ENCODE results near the gene HES3. TPM values are rescaled to one million over a fixed set of nuclear protein-coding genes. Genes with fewer than 3 reads are reported as not detected.

The HES3 gene
- total and polyA plus RNA-seq, 11 donors = not detected

DNA sequence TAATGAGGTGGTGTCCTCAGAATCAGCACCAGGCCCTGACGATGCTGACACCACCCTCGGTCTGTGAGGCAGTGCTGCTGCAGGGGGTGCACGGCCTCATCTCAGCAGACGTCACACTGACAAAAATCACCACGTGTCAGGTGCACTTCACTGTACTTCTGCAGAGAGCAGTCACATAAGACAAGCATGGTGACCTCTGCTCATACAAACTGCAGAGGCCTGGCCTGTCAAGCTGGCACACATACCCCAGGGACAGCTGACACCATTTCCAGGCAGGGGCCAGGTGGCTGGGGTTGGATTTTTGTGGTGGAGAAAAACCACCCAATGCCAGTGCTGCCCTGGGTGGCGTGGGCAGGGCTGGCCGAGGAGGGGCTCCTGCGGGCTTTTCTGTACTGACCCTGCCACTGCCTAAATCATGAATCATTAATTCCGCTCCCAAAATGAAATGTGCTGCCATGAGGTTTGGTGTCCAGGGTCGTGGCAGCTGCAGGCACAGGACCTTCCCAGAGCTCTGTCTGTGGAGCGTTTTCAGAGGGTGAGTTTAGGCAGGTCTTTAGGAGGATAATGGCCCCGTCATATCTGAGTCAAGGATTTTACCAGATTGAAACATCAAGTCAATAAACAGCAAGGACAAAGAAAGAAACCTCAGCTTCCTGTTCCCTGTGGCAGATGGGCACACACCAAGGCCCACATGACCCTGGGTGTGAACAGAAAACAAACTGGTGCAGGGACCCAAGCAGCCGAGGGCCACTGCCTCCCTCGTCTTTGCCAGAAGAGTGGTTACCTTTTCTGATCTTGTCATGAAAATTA, 50.3 kb downstream of the HES3 start:
- TF ChIP-seq, protein P1, sequence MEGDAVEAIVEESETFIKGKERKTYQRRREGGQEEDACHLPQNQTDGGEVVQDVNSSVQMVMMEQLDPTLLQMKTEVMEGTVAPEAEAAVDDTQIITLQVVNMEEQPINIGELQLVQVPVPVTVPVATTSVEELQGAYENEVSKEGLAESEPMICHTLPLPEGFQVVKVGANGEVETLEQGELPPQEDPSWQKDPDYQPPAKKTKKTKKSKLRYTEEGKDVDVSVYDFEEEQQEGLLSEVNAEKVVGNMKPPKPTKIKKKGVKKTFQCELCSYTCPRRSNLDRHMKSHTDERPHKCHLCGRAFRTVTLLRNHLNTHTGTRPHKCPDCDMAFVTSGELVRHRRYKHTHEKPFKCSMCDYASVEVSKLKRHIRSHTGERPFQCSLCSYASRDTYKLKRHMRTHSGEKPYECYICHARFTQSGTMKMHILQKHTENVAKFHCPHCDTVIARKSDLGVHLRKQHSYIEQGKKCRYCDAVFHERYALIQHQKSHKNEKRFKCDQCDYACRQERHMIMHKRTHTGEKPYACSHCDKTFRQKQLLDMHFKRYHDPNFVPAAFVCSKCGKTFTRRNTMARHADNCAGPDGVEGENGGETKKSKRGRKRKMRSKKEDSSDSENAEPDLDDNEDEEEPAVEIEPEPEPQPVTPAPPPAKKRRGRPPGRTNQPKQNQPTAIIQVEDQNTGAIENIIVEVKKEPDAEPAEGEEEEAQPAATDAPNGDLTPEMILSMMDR (IDR thresholded peaks at IDR 0.05) = no peak
- no peak for TF ChIP-seq POLR2A (IDR thresholded peaks at IDR 0.05)
- WGBS, 4 donors = 75 to 90% (median 88%) methylated on average over 13 to 14 of the region's 14 CpGs
- ATAC-seq (peak; percentile 61 to 80 (median 66)), DNase-seq (no peak)
- Histone ChIP-seq H3K27ac (peak overlapping the region in 1 of 12 donors; percentile 50), H3K4me1 (peaks cover 0 to 23% (median 4%) of the 10 kb centered on the region in 12 donors), H3K9me3 (no peaks in the 10 kb centered on the region), H3K4me3 (no peak overlapping the region), H3K27me3 (no peaks in the 10 kb centered on the region), H3K36me3 (peaks cover 0 to 7% (median 0%) of the 10 kb centered on the region in 9 donors)
- intact Hi-C loops (cut with DNase I) = no loop called here

- Histone ChIP-seq H3K27me3 (no peaks in the 10 kb centered on the region), H3K36me3 (peaks cover 0 to 7% (median 0%) of the 10 kb centered on the region in 9 donors), H3K4me3 (no peak overlapping the region), H3K9me3 (no peaks in the 10 kb centered on the region), H3K4me1 (peaks cover 0 to 17% (median 3%) of the 10 kb centered on the region in 12 donors), H3K27ac (no peak overlapping the region)
- 89 to 93% (median 92%) methylated on average over 23 of the region's 23 CpGs for WGBS, 4 donors
- intact Hi-C loops (cut with DNase I) = no loop called here
- no peak for TF ChIP-seq POLR2A (IDR thresholded peaks at IDR 0.05)
- TF ChIP-seq, protein P1 (IDR thresholded peaks at IDR 0.05) = no peak
- ATAC-seq (no peak), DNase-seq (no peak)
These were observed 51.0 kb downstream of the HES3 start for GRCh38 chr1:6294890-6295556.

Other genes starting within 250 kb of the HES3 start
- 10 to 100 TPM; 22.7 to 51.4 (median 30.3) TPM for gene KCNAB2, start 198.3 kb upstream of the HES3 start, total RNA-seq
- 10 to 100 TPM; 10.7 to 17.1 TPM for gene KCNAB2, start 198.3 kb upstream of the HES3 start, polyA plus RNA-seq
- gene CHD5, start 63.9 kb upstream of the HES3 start, total RNA-seq = 1 to 10 TPM in 1 of 9 donors, under 1 TPM in 6, not detected in 2; 0.07 to 1.3 (median 0.32) TPM
- gene CHD5, start 63.9 kb upstream of the HES3 start, polyA plus RNA-seq = under 1 TPM; 0.07 to 0.08 TPM
- gene RPL22, start 44.6 kb upstream of the HES3 start, total RNA-seq = 100 to 1,000 TPM in 7 of 9 donors, 10 to 100 TPM in 2; 63.6 to 343 (median 241) TPM
- gene RPL22, start 44.6 kb upstream of the HES3 start, polyA plus RNA-seq = 100 to 1,000 TPM; 198 to 353 TPM
- 100 to 1,000 TPM in 1 of 9 donors, 10 to 100 TPM in 8; 27.0 to 126 (median 58.2) TPM for gene RNF207, start 38.1 kb upstream of the HES3 start, total RNA-seq
- 10 to 100 TPM; 10.6 to 88.6 TPM for gene RNF207, start 38.1 kb upstream of the HES3 start, polyA plus RNA-seq
- gene ICMT, start 8.2 kb upstream of the HES3 start, total RNA-seq = 100 to 1,000 TPM in 2 of 9 donors, 10 to 100 TPM in 7; 48.7 to 102 (median 64.1) TPM
- 10 to 100 TPM; 26.8 to 61.6 TPM for gene ICMT, start 8.2 kb upstream of the HES3 start, polyA plus RNA-seq
- 10 to 100 TPM in 1 of 9 donors, 1 to 10 TPM in 8; 2.7 to 30.0 (median 4.8) TPM for gene GPR153, start 16.9 kb downstream of the HES3 start, total RNA-seq
- 1 to 10 TPM; 2.7 to 4.7 TPM for gene GPR153, start 16.9 kb downstream of the HES3 start, polyA plus RNA-seq
- gene ACOT7, start 149.6 kb downstream of the HES3 start, total RNA-seq = 10 to 100 TPM in 7 of 9 donors, 1 to 10 TPM in 2; 5.7 to 34.0 (median 12.6) TPM
- gene ACOT7, start 149.6 kb downstream of the HES3 start, polyA plus RNA-seq = 10 to 100 TPM in 1 of 2 donors, 1 to 10 TPM in 1; 6.2 to 38.9 TPM
- under 1 TPM in 1 of 9 donors, not detected in 8; 0.14 TPM for gene HES2, start 175.7 kb downstream of the HES3 start, total RNA-seq
- under 1 TPM; 0.04 to 0.12 TPM for gene HES2, start 175.7 kb downstream of the HES3 start, polyA plus RNA-seq
- 1 to 10 TPM in 1 of 9 donors, under 1 TPM in 3, not detected in 5; 0.15 to 1.3 (median 0.42) TPM for gene ESPN, start 180.6 kb downstream of the HES3 start, total RNA-seq
- gene ESPN, start 180.6 kb downstream of the HES3 start, polyA plus RNA-seq = under 1 TPM in 1 of 2 donors, not detected in 1; 0.10 TPM
- 10 to 100 TPM in 3 of 9 donors, 1 to 10 TPM in 6; 5.2 to 11.6 (median 9.3) TPM for gene TNFRSF25, start 222.0 kb downstream of the HES3 start, total RNA-seq
- gene TNFRSF25, start 222.0 kb downstream of the HES3 start, polyA plus RNA-seq = 10 to 100 TPM in 1 of 2 donors, 1 to 10 TPM in 1; 4.7 to 17.5 TPM
- gene PLEKHG5, start 247.5 kb downstream of the HES3 start, total RNA-seq = 10 to 100 TPM; 10.8 to 20.2 (median 15.2) TPM
- gene PLEKHG5, start 247.5 kb downstream of the HES3 start, polyA plus RNA-seq = 10 to 100 TPM in 1 of 2 donors, 1 to 10 TPM in 1; 7.2 to 18.5 TPM